ENCODE measurements around the gene FER. TPM values are rescaled to one million over a fixed set of nuclear protein-coding genes. Genes with fewer than 3 reads are reported as not detected.

Gene FER
- total and polyA plus RNA-seq, 10 of the 15 experiments (the other 5 are each of a cell fraction or from before 2014, with no cell fraction given), result 4.4 to 19.1 (median 9.6) TPM

DNA sequence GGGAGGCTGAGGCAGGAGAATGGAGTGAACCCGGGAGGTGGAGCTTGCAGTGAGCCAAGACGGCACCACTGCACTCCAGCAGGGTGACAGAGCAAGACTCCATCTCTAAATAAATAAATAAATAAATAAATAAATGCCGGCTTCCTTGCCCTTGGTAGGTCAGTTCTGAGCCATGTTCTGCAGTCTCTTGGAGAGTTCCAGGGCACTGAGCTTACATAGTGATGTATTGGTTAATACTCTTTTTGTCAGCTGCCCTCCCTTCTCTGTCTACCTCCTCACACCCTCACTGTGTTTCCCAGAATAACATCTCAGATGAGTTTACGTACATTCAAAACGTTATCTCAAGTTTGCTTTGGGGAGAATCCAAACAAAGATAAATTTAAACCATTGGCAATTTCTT lies 45.2 kb upstream of the FER start (continued):
- TF ChIP-seq, protein P1, sequence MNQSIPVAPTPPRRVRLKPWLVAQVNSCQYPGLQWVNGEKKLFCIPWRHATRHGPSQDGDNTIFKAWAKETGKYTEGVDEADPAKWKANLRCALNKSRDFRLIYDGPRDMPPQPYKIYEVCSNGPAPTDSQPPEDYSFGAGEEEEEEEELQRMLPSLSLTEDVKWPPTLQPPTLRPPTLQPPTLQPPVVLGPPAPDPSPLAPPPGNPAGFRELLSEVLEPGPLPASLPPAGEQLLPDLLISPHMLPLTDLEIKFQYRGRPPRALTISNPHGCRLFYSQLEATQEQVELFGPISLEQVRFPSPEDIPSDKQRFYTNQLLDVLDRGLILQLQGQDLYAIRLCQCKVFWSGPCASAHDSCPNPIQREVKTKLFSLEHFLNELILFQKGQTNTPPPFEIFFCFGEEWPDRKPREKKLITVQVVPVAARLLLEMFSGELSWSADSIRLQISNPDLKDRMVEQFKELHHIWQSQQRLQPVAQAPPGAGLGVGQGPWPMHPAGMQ (IDR thresholded peaks at IDR 0.05; ENCODE audit: borderline replicate concordance), result no peak
- TF ChIP-seq TBL1XR1 (IDR thresholded peaks at IDR 0.05; ENCODE audit: low read depth, low read length), result no peak

DNA sequence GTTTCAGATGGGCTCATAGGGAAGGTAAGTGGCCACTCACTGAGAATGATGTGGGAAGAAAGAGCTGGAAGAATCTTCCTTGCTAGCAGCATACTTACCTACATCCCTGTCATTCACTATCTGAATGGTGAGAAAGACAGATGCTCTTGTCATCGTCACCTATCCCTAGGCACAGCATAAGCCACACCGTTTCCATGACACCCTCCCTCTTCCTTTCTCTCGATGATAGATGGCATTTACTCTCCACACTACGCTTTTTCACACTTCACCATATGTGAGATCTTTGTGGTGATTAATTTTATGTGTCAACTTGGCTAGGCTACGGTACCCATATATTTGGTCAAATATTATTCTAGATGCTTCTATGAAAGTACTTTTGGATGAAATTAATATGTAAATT lies 44.4 kb upstream of the FER start:
- no peak overlapping the region for H3K27ac ChIP-seq (ENCODE audit: control insufficient read depth, insufficient read depth)
- H3K79me2 ChIP-seq (ENCODE audit: control insufficient read depth, insufficient read depth, low read length), result no peaks in the 10 kb centered on the region
- SMC1A ChIA-PET (ENCODE audit: uncharacterized antibody, unreplicated experiment), result no interaction called here
- POLR2A ChIA-PET, result no interaction called here
- BruUV-seq (replicated peaks), result no TSS peak
- H4K20me1 ChIP-seq (ENCODE audit: control insufficient read depth, insufficient read depth), result no peaks in the 10 kb centered on the region
- no peaks in the 10 kb centered on the region for H3K9me3 ChIP-seq (replicated peaks; ENCODE audit: control insufficient read depth, insufficient read depth, low read length)
- H3K4me3 ChIP-seq, result no peak overlapping the region
- intact Hi-C loops (cut with micrococcal nuclease; ENCODE audit: unreplicated experiment), result no loop called here
- FAIRE-seq (no peak), DNase-seq (ENCODE audit: low read depth, low spot score) (no peak), ATAC-seq (no peak)
- WGBS (ENCODE audit: insufficient coverage, insufficient replicate concordance, low lambda C conversion rate, missing lambda C conversion rate), result 78% methylated on average over 5 of the region's 5 CpGs
- in situ Hi-C loops (cut with MboI), result no loop called here
- CTCF ChIA-PET, result interaction anchor here (0.6 kb wide), 1 partner anchor 724 kb away, joined by 3 read pairs; no protein-coding TSS in a partner anchor
- no peak overlapping the region for H3K4me2 ChIP-seq (ENCODE audit: control insufficient read depth, insufficient read depth)
- no peak overlapping the region for H2AFZ ChIP-seq (ENCODE audit: control insufficient read depth, low read depth, low read length)
- H3K9ac ChIP-seq (ENCODE audit: control insufficient read depth, insufficient read depth, low read length), result no peak overlapping the region
- no peaks in the 10 kb centered on the region for H3K36me3 ChIP-seq (ENCODE audit: control insufficient read depth in 2 of 2, insufficient read depth in 2 of 2, low read length in 1 of 2)
- no peaks in the 10 kb centered on the region for H3K4me1 ChIP-seq (ENCODE audit: control insufficient read depth, insufficient read depth, low read length)
- RAD21 ChIA-PET (ENCODE audit: unreplicated experiment), result no interaction called here
- H3K27me3 ChIP-seq (replicated peaks in 1 of 2; ENCODE audit: control insufficient read depth in 2 of 2, insufficient read depth in 2 of 2, low read length in 1 of 2), result no peaks in the 10 kb centered on the region
- TF ChIP-seq ZSCAN29 (IDR thresholded peaks at IDR 0.05) (no peak), RAD21 (IDR thresholded peaks at IDR 0.05; ENCODE audit: insufficient read depth, low read depth, low read length) (no peak), PML (IDR thresholded peaks at IDR 0.05; ENCODE audit: low read length) (no peak), CBX5 (IDR thresholded peaks at IDR 0.05; ENCODE audit: low read depth) (no peak), ZNF274 (IDR thresholded peaks at IDR 0.05; ENCODE audit: insufficient read depth, insufficient read length) (no peak), ASH2L (IDR thresholded peaks at IDR 0.05; ENCODE audit: borderline replicate concordance, low read depth) (no peak), POLR2AphosphoS2 (IDR thresholded peaks at IDR 0.05; ENCODE audit: low read depth, low read length) (no peak)
- TF ChIP-seq, protein P2, sequence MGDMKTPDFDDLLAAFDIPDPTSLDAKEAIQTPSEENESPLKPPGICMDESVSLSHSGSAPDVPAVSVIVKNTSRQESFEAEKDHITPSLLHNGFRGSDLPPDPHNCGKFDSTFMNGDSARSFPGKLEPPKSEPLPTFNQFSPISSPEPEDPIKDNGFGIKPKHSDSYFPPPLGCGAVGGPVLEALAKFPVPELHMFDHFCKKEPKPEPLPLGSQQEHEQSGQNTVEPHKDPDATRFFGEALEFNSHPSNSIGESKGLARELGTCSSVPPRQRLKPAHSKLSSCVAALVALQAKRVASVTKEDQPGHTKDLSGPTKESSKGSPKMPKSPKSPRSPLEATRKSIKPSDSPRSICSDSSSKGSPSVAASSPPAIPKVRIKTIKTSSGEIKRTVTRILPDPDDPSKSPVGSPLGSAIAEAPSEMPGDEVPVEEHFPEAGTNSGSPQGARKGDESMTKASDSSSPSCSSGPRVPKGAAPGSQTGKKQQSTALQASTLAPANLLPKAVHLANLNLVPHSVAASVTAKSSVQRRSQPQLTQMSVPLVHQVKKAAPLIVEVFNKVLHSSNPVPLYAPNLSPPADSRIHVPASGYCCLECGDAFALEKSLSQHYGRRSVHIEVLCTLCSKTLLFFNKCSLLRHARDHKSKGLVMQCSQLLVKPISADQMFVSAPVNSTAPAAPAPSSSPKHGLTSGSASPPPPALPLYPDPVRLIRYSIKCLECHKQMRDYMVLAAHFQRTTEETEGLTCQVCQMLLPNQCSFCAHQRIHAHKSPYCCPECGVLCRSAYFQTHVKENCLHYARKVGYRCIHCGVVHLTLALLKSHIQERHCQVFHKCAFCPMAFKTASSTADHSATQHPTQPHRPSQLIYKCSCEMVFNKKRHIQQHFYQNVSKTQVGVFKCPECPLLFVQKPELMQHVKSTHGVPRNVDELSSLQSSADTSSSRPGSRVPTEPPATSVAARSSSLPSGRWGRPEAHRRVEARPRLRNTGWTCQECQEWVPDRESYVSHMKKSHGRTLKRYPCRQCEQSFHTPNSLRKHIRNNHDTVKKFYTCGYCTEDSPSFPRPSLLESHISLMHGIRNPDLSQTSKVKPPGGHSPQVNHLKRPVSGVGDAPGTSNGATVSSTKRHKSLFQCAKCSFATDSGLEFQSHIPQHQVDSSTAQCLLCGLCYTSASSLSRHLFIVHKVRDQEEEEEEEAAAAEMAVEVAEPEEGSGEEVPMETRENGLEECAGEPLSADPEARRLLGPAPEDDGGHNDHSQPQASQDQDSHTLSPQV (IDR thresholded peaks at IDR 0.05), result no peak
- TF ChIP-seq, protein P3, sequence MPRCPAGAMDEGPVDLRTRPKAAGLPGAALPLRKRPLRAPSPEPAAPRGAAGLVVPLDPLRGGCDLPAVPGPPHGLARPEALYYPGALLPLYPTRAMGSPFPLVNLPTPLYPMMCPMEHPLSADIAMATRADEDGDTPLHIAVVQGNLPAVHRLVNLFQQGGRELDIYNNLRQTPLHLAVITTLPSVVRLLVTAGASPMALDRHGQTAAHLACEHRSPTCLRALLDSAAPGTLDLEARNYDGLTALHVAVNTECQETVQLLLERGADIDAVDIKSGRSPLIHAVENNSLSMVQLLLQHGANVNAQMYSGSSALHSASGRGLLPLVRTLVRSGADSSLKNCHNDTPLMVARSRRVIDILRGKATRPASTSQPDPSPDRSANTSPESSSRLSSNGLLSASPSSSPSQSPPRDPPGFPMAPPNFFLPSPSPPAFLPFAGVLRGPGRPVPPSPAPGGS (IDR thresholded peaks at IDR 0.05; ENCODE audit: borderline replicate concordance, insufficient read depth, low read depth, low read length, poor library complexity, severe bottlenecking), result no peak
- TF ChIP-seq, protein P4, sequence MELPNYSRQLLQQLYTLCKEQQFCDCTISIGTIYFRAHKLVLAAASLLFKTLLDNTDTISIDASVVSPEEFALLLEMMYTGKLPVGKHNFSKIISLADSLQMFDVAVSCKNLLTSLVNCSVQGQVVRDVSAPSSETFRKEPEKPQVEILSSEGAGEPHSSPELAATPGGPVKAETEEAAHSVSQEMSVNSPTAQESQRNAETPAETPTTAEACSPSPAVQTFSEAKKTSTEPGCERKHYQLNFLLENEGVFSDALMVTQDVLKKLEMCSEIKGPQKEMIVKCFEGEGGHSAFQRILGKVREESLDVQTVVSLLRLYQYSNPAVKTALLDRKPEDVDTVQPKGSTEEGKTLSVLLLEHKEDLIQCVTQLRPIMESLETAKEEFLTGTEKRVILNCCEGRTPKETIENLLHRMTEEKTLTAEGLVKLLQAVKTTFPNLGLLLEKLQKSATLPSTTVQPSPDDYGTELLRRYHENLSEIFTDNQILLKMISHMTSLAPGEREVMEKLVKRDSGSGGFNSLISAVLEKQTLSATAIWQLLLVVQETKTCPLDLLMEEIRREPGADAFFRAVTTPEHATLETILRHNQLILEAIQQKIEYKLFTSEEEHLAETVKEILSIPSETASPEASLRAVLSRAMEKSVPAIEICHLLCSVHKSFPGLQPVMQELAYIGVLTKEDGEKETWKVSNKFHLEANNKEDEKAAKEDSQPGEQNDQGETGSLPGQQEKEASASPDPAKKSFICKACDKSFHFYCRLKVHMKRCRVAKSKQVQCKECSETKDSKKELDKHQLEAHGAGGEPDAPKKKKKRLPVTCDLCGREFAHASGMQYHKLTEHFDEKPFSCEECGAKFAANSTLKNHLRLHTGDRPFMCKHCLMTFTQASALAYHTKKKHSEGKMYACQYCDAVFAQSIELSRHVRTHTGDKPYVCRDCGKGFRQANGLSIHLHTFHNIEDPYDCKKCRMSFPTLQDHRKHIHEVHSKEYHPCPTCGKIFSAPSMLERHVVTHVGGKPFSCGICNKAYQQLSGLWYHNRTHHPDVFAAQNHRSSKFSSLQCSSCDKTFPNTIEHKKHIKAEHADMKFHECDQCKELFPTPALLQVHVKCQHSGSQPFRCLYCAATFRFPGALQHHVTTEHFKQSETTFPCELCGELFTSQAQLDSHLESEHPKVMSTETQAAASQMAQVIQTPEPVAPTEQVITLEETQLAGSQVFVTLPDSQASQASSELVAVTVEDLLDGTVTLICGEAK (IDR thresholded peaks at IDR 0.05; ENCODE audit: borderline replicate concordance), result no peak
